Measurements from ENCODE around the gene FCMR. TPM values are rescaled to one million over a fixed set of nuclear protein-coding genes. Genes with fewer than 3 reads are reported as not detected.

Gene FCMR
- total and polyA plus RNA-seq, 10 of the 15 experiments (the other 5 are each of a cell fraction or from before 2014, with no cell fraction given): 79.7 to 245 (median 123) TPM

DNA sequence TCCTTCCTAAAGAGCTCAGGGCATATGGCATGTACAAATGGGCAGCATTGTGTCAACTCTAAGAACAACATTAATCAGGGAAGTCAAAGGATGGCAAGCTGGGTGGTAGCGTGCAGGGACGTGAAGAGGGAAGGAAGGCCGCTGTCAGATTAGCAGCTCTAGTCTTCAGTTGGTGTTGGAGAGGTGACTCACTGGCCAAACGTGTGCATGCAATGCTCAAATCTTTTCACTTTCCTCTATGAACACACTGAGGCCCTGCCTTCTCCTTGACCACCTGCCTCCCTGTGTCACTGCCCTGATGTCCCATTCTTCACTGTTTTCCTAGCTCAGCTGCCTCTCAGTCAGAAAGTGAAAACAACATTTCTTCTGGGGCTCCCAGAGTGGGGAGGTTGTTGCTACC is 30.4 kb upstream of the FCMR start:
- Histone ChIP-seq H3K4me3 (no peak overlapping the region), H3K9ac (ENCODE audit: control insufficient read depth, insufficient read depth, low read length) (no peak overlapping the region), H2AFZ (ENCODE audit: control insufficient read depth, low read depth, low read length) (no peak overlapping the region), H3K27me3 (replicated peaks in 1 of 2; ENCODE audit: control insufficient read depth in 2 of 2, insufficient read depth in 2 of 2, low read length in 1 of 2) (no peaks in the 10 kb centered on the region), H4K20me1 (ENCODE audit: control insufficient read depth, insufficient read depth) (no peaks in the 10 kb centered on the region), H3K9me3 (replicated peaks; ENCODE audit: control insufficient read depth, insufficient read depth, low read length) (peaks cover 4% of the 10 kb centered on the region; the same call in 2 of the 3 replicates), H3K36me3 (ENCODE audit: control insufficient read depth in 2 of 2, insufficient read depth in 2 of 2, low read length in 1 of 2) (no peaks in the 10 kb centered on the region), H3K4me1 (ENCODE audit: control insufficient read depth, insufficient read depth, low read length) (peaks cover 58% of the 10 kb centered on the region), H3K4me2 (ENCODE audit: control insufficient read depth, insufficient read depth) (peak overlapping the region; percentile 20; the same call in 1 of the 2 replicates), H3K79me2 (ENCODE audit: control insufficient read depth, insufficient read depth, low read length) (no peaks in the 10 kb centered on the region), H3K27ac (ENCODE audit: control insufficient read depth, insufficient read depth) (no peak overlapping the region)
- TF ChIP-seq SREBF1 (IDR thresholded peaks at IDR 0.05; ENCODE audit: low read length) (no peak), NRF1 (conservative IDR thresholded peaks at IDR 0.05; ENCODE audit: low read depth, low read length) (no peak), RELA (IDR thresholded peaks at IDR 0.05; ENCODE audit: borderline replicate concordance, partially characterized antibody) (no peak)
- 74% methylated on average over 4 of the region's 4 CpGs for WGBS (ENCODE audit: insufficient coverage, insufficient replicate concordance, low lambda C conversion rate, missing lambda C conversion rate)
- intact Hi-C loops (cut with micrococcal nuclease; ENCODE audit: unreplicated experiment): no loop called here
- in situ Hi-C loops (cut with MboI): no loop called here
- ATAC-seq: peak; percentile 12; the same call in 1 of the 3 replicates
- no TSS peak for BruUV-seq (replicated peaks)
- ChIA-PET CTCF (interaction anchor here (0.6 to 9.4 kb wide), 13 partner anchors 11 to 143 kb away, joined by 3 to 61 read pairs (median 4); no protein-coding TSS in a partner anchor), SMC1A (ENCODE audit: uncharacterized antibody, unreplicated experiment) (interaction anchor here (0.6 to 1.8 kb wide), 12 partner anchors 17 to 317 kb away, joined by 3 to 7 read pairs (median 4); partner anchors contain the start of genes DYRK3 and FCAMR), RAD21 (ENCODE audit: unreplicated experiment) (interaction anchor here (0.8 to 2.6 kb wide), 8 partner anchors 11 to 40 kb away, joined by 3 to 9 read pairs (median 4); no protein-coding TSS in a partner anchor), POLR2A (interaction anchor here (0.8 to 2.3 kb wide), 5 partner anchors 11 to 33 kb away, joined by 3 to 13 read pairs (median 3); no protein-coding TSS in a partner anchor)
- no peak for DNase-seq (ENCODE audit: low read depth, low spot score)
- FAIRE-seq: no peak

DNA sequence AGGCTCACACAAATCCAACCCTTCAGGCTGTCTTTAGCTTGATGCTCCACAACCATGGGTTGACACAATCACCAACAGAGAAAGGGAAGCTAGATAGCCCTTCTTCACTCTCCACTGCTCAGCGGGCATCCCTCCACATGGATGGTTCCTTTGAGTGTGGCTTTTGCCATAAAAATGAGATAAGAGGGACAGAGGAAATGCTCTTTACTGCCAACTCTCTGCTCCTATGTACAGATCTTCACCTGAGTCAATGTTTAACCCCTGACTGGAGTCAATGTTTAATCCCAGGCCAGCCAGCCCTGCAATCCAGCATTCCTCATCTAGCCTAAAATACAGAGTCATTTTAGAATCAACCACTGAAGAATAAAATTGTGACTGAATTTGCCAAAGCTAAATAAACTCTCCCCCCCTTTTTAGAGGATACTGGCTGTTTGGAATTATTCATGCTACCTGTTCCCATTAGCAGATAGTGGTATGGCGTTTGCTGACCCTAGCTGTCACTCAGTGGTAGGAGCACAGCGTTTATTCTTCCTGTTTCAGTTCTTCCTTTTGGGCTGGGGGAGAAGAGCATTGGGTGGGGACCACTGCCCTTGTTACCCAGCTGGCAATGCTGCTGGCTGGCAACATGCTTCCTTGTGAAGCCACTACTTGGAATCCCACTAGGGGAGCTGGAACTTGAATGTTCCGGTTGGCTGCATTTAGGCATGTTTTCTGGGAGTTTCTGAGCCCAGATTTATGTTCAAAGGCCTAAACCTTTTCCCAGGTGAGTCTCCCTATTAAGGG is 29.8 kb upstream of the FCMR start:
- Histone ChIP-seq H2AFZ (ENCODE audit: control insufficient read depth, low read depth, low read length) (no peak overlapping the region), H3K79me2 (ENCODE audit: control insufficient read depth, insufficient read depth, low read length) (no peaks in the 10 kb centered on the region), H3K27me3 (replicated peaks in 1 of 2; ENCODE audit: control insufficient read depth in 2 of 2, insufficient read depth in 2 of 2, low read length in 1 of 2) (no peaks in the 10 kb centered on the region), H3K9ac (ENCODE audit: control insufficient read depth, insufficient read depth, low read length) (no peak overlapping the region), H3K27ac (ENCODE audit: control insufficient read depth, insufficient read depth) (no peak overlapping the region), H3K4me1 (ENCODE audit: control insufficient read depth, insufficient read depth, low read length) (peaks cover 58% of the 10 kb centered on the region), H3K4me3 (no peak overlapping the region), H3K4me2 (ENCODE audit: control insufficient read depth, insufficient read depth) (no peak overlapping the region), H3K36me3 (ENCODE audit: control insufficient read depth in 2 of 2, insufficient read depth in 2 of 2, low read length in 1 of 2) (no peaks in the 10 kb centered on the region), H4K20me1 (ENCODE audit: control insufficient read depth, insufficient read depth) (no peaks in the 10 kb centered on the region), H3K9me3 (replicated peaks; ENCODE audit: control insufficient read depth, insufficient read depth, low read length) (peaks cover 4% of the 10 kb centered on the region; the same call in 2 of the 3 replicates)
- DNase-seq (ENCODE audit: low read depth, low spot score) (no peak), FAIRE-seq (no peak), ATAC-seq (peak; percentile 44)
- CTCF ChIA-PET: interaction anchor here (0.7 to 9.4 kb wide), 12 partner anchors 11 to 142 kb away, joined by 3 to 61 read pairs (median 4); no protein-coding TSS in a partner anchor
- WGBS (ENCODE audit: insufficient coverage, insufficient replicate concordance, low lambda C conversion rate, missing lambda C conversion rate): 72% methylated on average over 4 of the region's 4 CpGs
- TF ChIP-seq DPF2 (IDR thresholded peaks at IDR 0.05): 0 out of 2 replicates have a peak, but pooled peaks have one; percentile 23
- TF ChIP-seq SPI1 (IDR thresholded peaks at IDR 0.05; ENCODE audit: borderline replicate concordance, insufficient read depth, low read depth, low read length): peak; percentile 46; the same call in 1 of the 2 replicates
- no peak for TF ChIP-seq CEBPB (IDR thresholded peaks at IDR 0.05; ENCODE audit: borderline replicate concordance in 1 of 2, low read depth in 2 of 2, low read length in 2 of 2)
- 0 out of 4 replicates have a peak, but pooled peaks of 1 of the 2 experiments have one; percentile 11 for TF ChIP-seq IKZF2 (IDR thresholded peaks at IDR 0.05)
- no peak for TF ChIP-seq GATAD2B (conservative IDR thresholded peaks at IDR 0.05; ENCODE audit: low read depth)
- TF ChIP-seq ZNF217 (IDR thresholded peaks at IDR 0.05): no peak
- peak; percentile 90 for TF ChIP-seq PKNOX1 (IDR thresholded peaks at IDR 0.05)
- TF ChIP-seq PBX3 (IDR thresholded peaks at IDR 0.05; ENCODE audit: insufficient replicate concordance, low read depth, low read length): peak; percentile 73
- peak; percentile 92 for TF ChIP-seq PAX5 (IDR thresholded peaks at IDR 0.05; ENCODE audit: borderline replicate concordance, low read depth, low read length)
- POLR2A ChIA-PET: interaction anchor here (0.8 to 2.3 kb wide), 5 partner anchors 10 to 33 kb away, joined by 3 to 13 read pairs (median 3); no protein-coding TSS in a partner anchor
- SMC1A ChIA-PET (ENCODE audit: uncharacterized antibody, unreplicated experiment): interaction anchor here (0.6 to 2.6 kb wide), 16 partner anchors 14 to 316 kb away, joined by 3 to 12 read pairs (median 4); partner anchors contain the start of genes DYRK3 and FCAMR
- intact Hi-C loops (cut with micrococcal nuclease; ENCODE audit: unreplicated experiment) (no loop called here), in situ Hi-C loops (cut with MboI) (no loop called here)
- no TSS peak for BruUV-seq (replicated peaks)
- RAD21 ChIA-PET (ENCODE audit: unreplicated experiment): interaction anchor here (0.8 to 2.6 kb wide), 9 partner anchors 12 to 39 kb away, joined by 3 to 9 read pairs (median 4); no protein-coding TSS in a partner anchor

Data from GM12878 (cell line).